PC-3 (cell line): ENCODE results near the gene VIPR2.

Experiments used
- CTCF ChIP-seq: fragments of 300-600 bp; sonication (generic); conservative IDR thresholded peaks from 2 replicates; pipeline ENCODE4 v1.5.1; 2017; ENCODE audit warnings: antibody characterized with exemption, low read depth, mild to moderate bottlenecking, low read length
- EZH2 ChIP-seq: fragments of 300-600 bp; sonication (generic); IDR thresholded peaks from one replicate; pipeline ENCODE4 v1.6.1; 2017; ENCODE audit warnings: antibody characterized with exemption, mild to moderate bottlenecking, low read length; ENCODE audit not compliant: unreplicated experiment
- EZH2phosphoT487 ChIP-seq: fragments of 300-600 bp; sonication (generic); IDR thresholded peaks from 2 replicates; pipeline ENCODE4 v1.6.1; 2018; ENCODE audit warnings: mild to moderate bottlenecking, antibody characterized with exemption, low read length, borderline replicate concordance

- no peak for TF ChIP-seq EZH2
- no peak for TF ChIP-seq CTCF
- no peak for TF ChIP-seq EZH2phosphoT487
Measured at GRCh38 chr7:159121068-159121467, 23.6 kb downstream of the VIPR2 start.
